Stimulated activated naive CD8-positive, alpha-beta T cell treated with anti-CD3 and anti-CD28 coated beads, Interleukin-15, Interleukin-2, amounts not matched to agents 100 U/mL and 50 U/mL, for 24 hours (primary cell): Measurements from ENCODE around the gene DNM1.

ENCODE experiments used
- ATAC-seq: fragments of 150-1000 bp; cut with Tn5 transposase; one replicate; pipeline ENCODE4 v1.10.0; 2021
- DNase-seq: peaks from one replicate; pipeline ENCODE4 v3.0.0; 2021

Gene DNM1

DNA sequence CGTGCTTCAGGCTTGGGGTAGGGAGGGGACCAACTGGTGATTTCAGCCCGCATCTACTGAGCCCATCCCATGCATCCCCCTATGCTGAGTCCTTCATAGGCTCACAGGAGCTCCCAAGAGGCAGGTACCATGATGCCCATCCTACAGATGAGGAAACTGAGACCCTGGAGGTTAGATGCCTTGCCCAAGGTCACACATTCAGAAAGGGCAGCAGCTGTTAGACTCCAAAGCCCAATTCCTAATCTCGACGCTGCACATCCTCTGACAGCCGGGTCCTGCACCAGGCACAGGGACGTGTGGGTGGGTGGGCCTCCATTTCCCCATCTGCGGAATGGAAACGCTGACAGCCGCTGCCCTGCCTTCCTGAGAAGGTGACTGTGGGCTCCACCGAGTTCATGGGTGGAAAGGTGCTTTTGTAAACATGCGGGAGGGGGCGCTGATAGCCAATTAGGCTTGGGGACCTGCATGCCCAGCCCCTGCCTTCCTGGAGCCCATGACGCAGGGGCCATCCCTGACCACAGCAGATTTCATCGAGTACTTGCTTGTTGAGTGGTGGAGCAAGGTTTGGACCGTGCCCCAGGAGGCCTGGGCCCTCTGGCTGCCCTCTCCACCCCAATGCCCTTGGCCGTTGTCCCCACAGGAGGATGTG lies 2.2 kb downstream of the DNM1 start:
- ATAC-seq (no peak), DNase-seq (no peak)

DNA sequence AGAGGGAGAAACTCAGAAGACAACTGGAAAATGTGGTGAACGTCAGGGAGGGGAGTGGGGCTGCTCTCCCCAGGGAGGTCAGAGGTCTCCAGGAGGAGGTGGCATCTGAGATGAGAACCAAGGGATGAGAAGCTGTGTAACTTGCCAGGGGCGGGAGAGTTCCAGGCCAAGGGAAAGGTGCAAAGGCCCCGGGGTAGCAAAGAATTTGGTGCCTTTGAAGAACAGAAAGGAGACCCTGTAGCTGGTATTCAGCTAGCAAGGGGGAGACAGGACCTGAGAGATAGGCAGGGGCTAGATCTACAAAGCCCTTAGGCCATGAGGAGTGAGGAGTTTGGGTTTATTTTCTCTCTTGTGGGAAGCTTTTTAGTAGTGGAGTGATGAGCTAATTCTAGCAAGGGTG lies 3.3 kb downstream of the DNM1 start:
- no peak for ATAC-seq
- DNase-seq: no peak

DNA sequence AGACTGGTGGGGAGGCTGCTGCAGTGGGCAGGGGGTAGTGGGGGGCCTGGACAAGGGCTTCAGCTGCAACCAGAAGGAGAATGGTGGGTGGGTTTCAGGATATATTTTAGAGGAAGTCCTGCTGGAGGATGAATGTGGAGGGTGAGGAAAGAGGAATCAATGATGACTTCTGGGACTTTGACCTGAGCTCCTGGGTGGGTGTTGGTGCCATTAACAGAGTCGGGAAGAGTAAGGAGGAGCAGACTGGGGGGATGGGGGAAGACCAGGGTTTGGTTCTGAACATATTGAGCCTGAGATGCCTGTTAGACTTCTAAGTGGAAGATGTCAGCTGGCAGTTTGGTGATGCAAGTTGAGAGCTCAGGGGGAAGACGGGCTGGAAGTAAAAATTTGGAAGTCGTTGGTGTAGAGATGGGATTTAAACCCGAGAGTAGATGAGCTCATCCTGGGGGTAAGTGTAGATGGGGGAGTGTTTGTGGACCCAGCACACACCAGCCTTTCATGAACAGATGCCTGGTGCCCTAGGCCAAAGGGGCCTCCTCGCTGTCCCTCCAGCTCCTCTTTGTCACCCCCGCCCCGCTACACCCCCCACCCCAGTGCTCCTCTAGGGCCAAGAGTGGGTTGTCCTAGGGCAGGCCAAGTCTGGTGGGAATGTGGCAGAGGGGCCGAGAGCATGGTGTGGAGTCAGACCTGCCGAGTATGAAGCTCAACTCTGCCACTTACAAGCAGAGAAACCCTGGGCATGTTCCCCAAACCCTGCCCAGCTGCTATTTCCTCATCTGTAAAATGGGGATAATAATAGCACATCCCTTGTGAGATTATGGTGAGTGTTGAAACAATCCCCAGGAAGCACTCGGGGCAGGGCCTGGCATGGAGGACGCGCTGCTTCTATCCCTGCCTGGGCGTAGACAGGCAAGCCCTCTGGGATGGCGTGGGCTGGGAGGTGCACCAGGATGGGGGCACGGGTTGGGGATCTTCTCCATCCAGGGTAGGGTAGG lies 4.0 kb downstream of the DNM1 start:
- ATAC-seq (no peak), DNase-seq (no peak)

- no peak for ATAC-seq
- no peak for DNase-seq
Measured at GRCh38 chr9:128208386-128208785, 5.2 kb downstream of the DNM1 start.

- DNase-seq (no peak), ATAC-seq (no peak)
Measured at GRCh38 chr9:128208946-128209669, 5.9 kb downstream of the DNM1 start.

GRCh38 chr9:128211186-128211980 lies 8.2 kb downstream of the DNM1 start:
- DNase-seq: no peak
- ATAC-seq: no peak

DNA sequence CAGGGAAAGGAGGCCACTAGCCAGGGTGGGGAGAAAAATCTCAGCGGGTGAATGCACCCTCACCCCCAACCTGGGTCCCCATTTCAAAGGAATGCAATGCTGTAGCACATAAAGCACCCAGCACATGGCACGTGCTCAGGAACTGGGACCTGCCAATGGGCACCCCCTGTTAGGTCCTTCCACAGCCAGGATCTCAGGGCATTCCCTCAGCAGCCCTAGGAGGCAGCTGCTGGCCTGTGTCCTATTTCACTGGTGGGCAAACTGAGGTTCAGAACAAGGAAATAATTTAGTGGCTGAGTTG lies 8.8 kb downstream of the DNM1 start:
- ATAC-seq: no peak
- DNase-seq: no peak

GRCh38 chr9:128213746-128214497 lies 10.7 kb downstream of the DNM1 start:
- ATAC-seq (no peak), DNase-seq (no peak)

GRCh38 chr9:128214571-128215490 lies 11.7 kb downstream of the DNM1 start:
- DNase-seq: no peak
- ATAC-seq: no peak

- ATAC-seq (no peak), DNase-seq (no peak)
Measured at GRCh38 chr9:128215491-128216409, 12.6 kb downstream of the DNM1 start.

GRCh38 chr9:128216781-128217553 lies 13.8 kb downstream of the DNM1 start:
- DNase-seq: no peak
- no peak for ATAC-seq

DNA sequence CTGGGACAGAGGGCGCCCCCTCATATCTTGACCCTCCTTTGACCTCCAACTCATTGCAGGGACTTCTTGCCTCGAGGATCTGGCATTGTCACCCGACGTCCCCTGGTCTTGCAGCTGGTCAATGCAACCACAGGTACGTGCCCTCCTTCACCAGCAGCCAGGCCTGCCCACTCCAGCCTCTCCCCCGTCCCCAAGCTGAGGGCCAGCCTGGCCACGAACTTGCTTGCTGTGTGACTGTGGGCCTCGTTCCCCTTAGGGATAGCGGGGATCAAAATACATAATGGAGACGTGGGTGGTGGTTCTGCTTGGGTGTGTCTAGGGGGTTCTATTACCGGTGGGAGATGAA lies 15.0 kb downstream of the DNM1 start:
- DNase-seq (no peak), ATAC-seq (no peak)

GRCh38 chr9:128218518-128219389 lies 15.6 kb downstream of the DNM1 start:
- peak; percentile 95 for DNase-seq
- peak; percentile 95 for ATAC-seq

DNA sequence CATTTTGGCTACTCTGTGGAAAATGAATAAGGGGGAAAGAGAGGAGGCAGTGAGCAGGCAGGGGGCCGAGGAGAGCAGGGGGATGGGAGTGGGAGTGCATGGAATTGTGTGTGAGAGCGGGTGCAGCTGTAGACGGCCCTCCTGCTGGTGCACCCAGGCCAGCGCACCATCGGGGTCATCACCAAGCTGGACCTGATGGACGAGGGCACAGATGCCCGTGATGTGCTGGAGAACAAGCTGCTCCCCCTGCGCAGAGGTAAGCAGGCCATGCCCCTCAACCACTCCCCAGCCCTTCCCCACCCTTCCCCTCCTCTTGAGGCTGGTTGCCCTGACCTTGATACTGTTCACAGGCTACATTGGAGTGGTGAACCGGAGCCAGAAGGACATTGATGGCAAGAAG lies 16.7 kb downstream of the DNM1 start:
- no peak for ATAC-seq
- no peak for DNase-seq

DNA sequence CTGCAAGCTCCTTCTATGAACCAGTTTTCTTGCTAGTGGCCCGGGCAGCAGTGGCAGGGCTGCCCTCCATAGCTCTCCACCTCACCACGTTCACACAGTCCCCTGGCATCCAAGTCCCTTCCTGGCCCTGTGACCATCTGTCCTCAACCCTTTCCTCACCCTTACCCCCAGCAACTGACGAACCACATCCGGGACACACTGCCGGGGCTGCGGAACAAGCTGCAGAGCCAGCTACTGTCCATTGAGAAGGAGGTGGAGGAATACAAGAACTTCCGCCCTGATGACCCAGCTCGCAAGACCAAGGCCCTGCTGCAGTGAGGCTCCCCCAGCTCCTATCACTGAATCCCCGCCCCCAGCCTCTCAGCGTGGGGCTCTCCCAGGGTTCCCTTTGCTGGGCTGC lies 18.8 kb downstream of the DNM1 start:
- DNase-seq (no peak), ATAC-seq (no peak)

GRCh38 chr9:128222880-128223670 lies 19.9 kb downstream of the DNM1 start:
- DNase-seq: no peak
- ATAC-seq: no peak

DNA sequence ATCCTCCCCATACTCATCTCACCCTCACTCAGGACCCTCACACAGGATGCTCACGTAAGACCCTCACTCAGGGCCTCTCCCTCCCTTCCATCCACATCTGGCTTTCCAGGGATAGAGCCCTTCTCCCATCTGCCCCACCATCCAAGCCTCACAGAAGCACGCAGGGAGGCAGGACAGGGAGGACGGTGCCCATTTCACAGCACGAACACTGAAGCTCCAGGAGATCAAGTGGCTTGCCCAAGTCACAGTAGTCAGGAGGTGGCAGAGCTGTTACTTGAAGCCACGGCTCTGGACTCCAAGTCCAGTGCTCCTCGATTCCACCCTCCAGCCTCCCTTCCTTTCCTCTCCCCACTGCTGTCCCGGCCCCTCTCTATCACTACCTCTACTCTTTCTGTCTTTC lies 21.7 kb downstream of the DNM1 start:
- ATAC-seq (no peak), DNase-seq (no peak)
